ENCODE results near the gene DYRK1A. TPM values are rescaled to one million over a fixed set of nuclear protein-coding genes. Genes with fewer than 3 reads are reported as not detected.

Gene DYRK1A
- total RNA-seq, 2 donors from 2014 or later = 57.5 to 57.7 TPM

DNA sequence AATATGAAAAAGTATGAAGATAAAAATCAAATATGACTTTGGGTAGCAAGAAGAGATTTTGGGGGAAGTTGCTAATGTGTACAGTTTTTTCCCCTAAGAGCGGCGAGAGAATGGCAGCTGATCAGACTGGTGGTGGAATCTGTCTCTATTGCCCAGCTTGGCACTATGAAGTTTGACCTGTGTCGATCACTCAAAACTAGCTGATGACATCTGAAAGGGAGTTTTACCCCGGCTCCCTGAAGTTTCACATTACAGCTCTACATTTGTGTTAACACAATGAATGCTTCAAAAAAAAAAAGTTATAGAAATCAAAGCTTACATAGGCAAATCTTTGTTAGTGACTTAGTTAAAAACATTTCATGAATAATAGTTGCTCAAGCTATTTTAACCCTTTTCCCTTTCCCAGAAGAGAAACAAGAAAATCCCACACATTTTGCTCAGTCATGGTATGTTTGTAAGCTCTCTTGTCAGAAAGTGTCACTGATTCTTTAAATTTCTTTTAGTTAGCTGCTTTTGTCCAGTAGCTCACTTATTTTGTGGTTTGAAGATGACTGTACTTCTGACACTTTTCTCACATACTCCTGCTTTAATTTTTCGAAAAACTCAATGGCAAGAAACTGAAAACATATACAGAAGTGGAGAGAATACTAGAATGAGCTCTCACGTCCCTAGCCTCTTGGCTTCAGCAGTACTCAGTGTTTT is 41.3 kb downstream of the DYRK1A start:
- intact Hi-C loops (cut with DNase I) = no loop called here
- no peak overlapping the region for H3K27ac ChIP-seq
- H3K27me3 ChIP-seq = no peaks in the 10 kb centered on the region
- no peak for DNase-seq
- H3K9ac ChIP-seq (ENCODE audit: low read depth in 2 of 2, low read length in 2 of 2) = no peak overlapping the region
- TF ChIP-seq, protein P1, sequence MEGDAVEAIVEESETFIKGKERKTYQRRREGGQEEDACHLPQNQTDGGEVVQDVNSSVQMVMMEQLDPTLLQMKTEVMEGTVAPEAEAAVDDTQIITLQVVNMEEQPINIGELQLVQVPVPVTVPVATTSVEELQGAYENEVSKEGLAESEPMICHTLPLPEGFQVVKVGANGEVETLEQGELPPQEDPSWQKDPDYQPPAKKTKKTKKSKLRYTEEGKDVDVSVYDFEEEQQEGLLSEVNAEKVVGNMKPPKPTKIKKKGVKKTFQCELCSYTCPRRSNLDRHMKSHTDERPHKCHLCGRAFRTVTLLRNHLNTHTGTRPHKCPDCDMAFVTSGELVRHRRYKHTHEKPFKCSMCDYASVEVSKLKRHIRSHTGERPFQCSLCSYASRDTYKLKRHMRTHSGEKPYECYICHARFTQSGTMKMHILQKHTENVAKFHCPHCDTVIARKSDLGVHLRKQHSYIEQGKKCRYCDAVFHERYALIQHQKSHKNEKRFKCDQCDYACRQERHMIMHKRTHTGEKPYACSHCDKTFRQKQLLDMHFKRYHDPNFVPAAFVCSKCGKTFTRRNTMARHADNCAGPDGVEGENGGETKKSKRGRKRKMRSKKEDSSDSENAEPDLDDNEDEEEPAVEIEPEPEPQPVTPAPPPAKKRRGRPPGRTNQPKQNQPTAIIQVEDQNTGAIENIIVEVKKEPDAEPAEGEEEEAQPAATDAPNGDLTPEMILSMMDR (IDR thresholded peaks at IDR 0.05) = no peak
- H3K9me3 ChIP-seq = no peaks in the 10 kb centered on the region
- no peak overlapping the region for H3K4me3 ChIP-seq
- H3K36me3 ChIP-seq = no peaks in the 10 kb centered on the region
- H3K4me1 ChIP-seq = peaks cover 4% of the 10 kb centered on the region

DNA sequence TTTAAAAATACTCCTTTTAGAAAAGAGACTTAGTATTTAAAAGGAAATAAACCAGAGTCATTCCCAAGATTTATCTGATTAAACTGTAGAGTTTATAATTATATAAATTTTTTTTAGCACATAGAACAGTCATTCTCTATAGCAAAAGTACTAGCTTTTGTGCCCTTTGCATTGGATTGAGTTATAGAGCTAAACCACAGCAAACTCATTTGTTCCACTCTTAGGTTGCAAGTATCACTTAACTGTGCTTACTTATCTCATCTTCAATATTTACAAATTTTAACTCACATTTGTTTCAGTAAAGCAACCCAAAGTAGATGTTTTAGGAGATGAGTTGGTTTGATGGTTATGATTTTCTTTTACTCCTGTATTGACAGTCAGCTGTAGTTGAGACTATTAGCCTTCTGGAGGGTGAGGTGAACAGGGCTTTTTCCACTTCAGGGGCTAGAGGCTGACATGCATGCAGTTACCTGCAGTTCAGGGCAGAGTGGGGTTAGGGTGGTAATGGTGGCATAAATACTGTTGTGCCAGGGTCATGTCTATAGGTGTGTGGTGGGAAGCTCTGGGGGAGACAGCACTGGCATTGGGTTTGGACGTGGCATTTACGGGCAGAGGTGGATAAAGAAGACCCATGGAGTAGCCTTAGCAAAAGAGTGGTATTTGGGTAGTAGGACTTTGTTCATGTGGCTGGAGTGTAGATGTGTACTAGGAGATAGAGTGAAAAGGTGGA is 42.1 kb downstream of the DYRK1A start:
- Histone ChIP-seq H3K4me3 (no peak overlapping the region), H3K9me3 (no peaks in the 10 kb centered on the region), H3K27me3 (no peaks in the 10 kb centered on the region), H3K27ac (no peak overlapping the region), H3K36me3 (no peaks in the 10 kb centered on the region), H3K4me1 (peaks cover 6% of the 10 kb centered on the region), H3K9ac (ENCODE audit: low read depth in 2 of 2, low read length in 2 of 2) (no peak overlapping the region)
- intact Hi-C loops (cut with DNase I) = no loop called here
- DNase-seq = no peak
- TF ChIP-seq, protein P1 (IDR thresholded peaks at IDR 0.05) = no peak

DNA sequence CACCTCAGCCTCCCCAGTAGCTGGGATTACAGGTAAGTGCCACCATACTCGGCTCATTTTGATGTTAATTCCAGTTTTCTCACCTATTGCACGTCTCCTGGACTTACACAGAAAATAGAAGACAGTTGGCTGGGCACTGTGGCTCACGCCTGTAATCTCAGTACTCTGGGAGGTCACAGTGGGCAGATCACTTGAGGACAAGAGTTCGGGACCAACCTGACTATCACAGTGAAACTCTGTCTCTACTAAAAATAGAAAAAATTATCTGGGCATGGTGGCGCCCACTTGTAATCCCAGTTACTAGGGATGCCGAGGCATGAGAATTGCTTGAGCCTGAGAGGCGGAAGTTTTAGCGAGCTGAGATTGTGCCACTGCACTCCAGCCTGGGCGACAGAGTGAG is 44.1 kb downstream of the DYRK1A start:
- Histone ChIP-seq H3K27me3 (no peaks in the 10 kb centered on the region), H3K36me3 (no peaks in the 10 kb centered on the region), H3K4me3 (no peak overlapping the region), H3K9me3 (no peaks in the 10 kb centered on the region), H3K27ac (no peak overlapping the region), H3K4me1 (peaks cover 9% of the 10 kb centered on the region), H3K9ac (ENCODE audit: low read depth in 2 of 2, low read length in 2 of 2) (no peak overlapping the region)
- TF ChIP-seq, protein P1 (IDR thresholded peaks at IDR 0.05) = no peak
- DNase-seq = no peak
- intact Hi-C loops (cut with DNase I) = no loop called here

DNA sequence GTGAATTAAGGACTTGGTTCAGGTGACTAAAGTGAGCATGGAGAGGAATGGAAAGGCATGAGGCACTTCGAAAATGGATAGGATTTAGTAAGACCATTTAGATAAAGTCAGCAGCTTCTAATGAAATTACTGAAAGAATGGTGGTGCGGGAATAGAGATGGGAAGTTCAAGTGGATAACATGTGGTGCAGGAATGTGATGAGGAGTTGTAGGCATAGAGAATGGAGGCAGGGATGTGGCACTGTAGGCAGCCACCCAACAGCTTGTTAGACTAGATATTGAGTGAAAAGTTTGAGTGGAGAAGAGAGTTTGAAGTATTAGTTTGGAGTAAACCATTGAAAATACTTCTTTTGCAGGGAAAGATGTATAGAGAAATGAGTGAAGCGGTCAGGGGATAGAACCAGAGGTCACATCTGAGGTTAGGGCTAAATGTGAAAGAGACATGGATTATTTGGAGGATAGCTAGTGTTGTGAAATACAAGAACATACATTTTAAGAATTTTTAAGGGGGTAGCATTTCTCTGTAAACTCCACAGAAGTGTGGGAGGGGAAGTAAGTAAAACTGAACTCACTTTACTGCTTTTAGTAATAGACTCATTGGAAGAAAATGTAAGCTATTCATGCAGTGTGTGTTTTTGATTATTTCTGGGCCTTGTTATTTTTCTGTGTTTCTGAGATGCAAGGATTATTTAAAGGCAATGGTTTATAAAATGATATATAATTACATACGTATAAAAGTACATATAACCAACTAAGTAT is 46.2 kb downstream of the DYRK1A start:
- no peak overlapping the region for H3K27ac ChIP-seq
- intact Hi-C loops (cut with DNase I) = no loop called here
- no peaks in the 10 kb centered on the region for H3K36me3 ChIP-seq
- no peak overlapping the region for H3K4me3 ChIP-seq
- TF ChIP-seq, protein P1 (IDR thresholded peaks at IDR 0.05) = no peak
- DNase-seq = no peak
- H3K9ac ChIP-seq (ENCODE audit: low read depth in 2 of 2, low read length in 2 of 2) = no peak overlapping the region
- peaks cover 9% of the 10 kb centered on the region for H3K4me1 ChIP-seq
- H3K9me3 ChIP-seq = no peaks in the 10 kb centered on the region
- H3K27me3 ChIP-seq = no peaks in the 10 kb centered on the region

DNA sequence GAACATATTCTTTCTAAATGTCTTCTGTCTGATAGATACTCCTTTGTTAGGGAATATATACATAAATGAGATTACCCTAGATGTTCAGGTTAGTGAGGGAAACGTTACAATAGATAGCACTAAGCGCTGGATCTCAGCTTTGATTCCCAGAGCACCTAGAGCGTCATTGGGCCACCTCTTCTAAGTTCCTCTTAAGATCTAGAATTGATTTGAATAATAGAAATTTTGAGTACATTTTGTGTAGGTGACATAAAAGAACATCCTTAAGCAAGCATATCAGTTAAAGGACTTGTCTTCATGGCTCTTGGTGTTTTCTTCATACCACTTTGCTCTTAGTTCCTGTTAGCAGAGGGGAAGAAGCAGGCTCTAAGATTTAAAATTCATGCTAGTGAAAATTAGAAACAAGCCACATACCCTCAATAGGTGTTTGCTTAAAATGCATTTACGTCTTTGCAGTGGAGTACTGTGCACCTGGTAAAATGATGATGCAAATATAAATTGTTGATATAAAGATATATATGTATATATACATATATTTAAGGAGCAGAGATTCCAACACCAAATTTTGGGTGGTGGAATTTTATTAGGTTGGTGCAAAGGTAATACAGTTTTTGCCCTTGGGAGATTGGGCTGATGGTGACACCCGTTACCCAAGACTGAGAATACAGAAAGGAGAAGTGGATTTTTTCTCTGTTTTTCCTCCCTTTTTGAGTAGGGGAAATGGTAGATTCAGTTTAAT is 47.1 kb downstream of the DYRK1A start:
- Histone ChIP-seq H3K9ac (ENCODE audit: low read depth in 2 of 2, low read length in 2 of 2) (no peak overlapping the region), H3K36me3 (no peaks in the 10 kb centered on the region), H3K27ac (no peak overlapping the region), H3K4me1 (peaks cover 9% of the 10 kb centered on the region), H3K4me3 (no peak overlapping the region), H3K9me3 (no peaks in the 10 kb centered on the region), H3K27me3 (no peaks in the 10 kb centered on the region)
- TF ChIP-seq, protein P1 (IDR thresholded peaks at IDR 0.05) = no peak
- no peak for DNase-seq
- intact Hi-C loops (cut with DNase I) = no loop called here
